Activated T-cell treated with anti-CD3 and anti-CD28 coated beads, Interleukin-2, amount 50 U/mL, for 24 hours (primary cell): ENCODE results near the gene MCTP2.
A peak's percentile ranks its signal among the peaks of the same experiment; 100 is the strongest.
"Not testable (repeated sequence)": the region's sequence is repeated elsewhere in the genome, so short reads cannot be mapped to it uniquely, and the experiment has no call there.

Source experiments
- DNase-seq: peaks from one replicate; pipeline ENCODE4 v3.0.0-alpha.2; 2020
- H3K27ac Mint-ChIP-seq: 2 replicates; pipeline ENCODE4 v1.8.0; 2020; ENCODE audit warnings: mild to moderate bottlenecking, mixed read lengths
- H3K27me3 Mint-ChIP-seq: 2 replicates; pipeline ENCODE4 v1.8.0; 2020; ENCODE audit warnings: mixed read lengths
- H3K36me3 Mint-ChIP-seq: 2 replicates; pipeline ENCODE4 v1.8.0; 2020; ENCODE audit warnings: low read depth, mixed read lengths
- H3K4me1 Mint-ChIP-seq: 2 replicates; pipeline ENCODE4 v1.8.0; 2020; ENCODE audit warnings: low read depth, mixed read lengths
- H3K4me3 Mint-ChIP-seq: 2 replicates; pipeline ENCODE4 v1.8.0; 2020; ENCODE audit warnings: mild to moderate bottlenecking, moderate library complexity, mixed read lengths
- H3K9me3 Mint-ChIP-seq: 2 replicates; pipeline ENCODE4 v1.8.0; 2020; ENCODE audit warnings: mixed read lengths

The MCTP2 gene

GRCh38 chr15:94228611-94229010 is 2.8 kb upstream of the MCTP2 start:
- H3K36me3 Mint-ChIP-seq = peaks cover 14% of the 10 kb centered on the region
- DNase-seq = no peak
- no peak overlapping the region for H3K27ac Mint-ChIP-seq
- H3K27me3 Mint-ChIP-seq = peaks cover 6% of the 10 kb centered on the region
- H3K9me3 Mint-ChIP-seq = peaks cover under 1% of the 10 kb centered on the region
- H3K4me1 Mint-ChIP-seq = peaks cover 55% of the 10 kb centered on the region
- H3K4me3 Mint-ChIP-seq = no peak overlapping the region

GRCh38 chr15:94229591-94230369 is 1.6 kb upstream of the MCTP2 start:
- peaks cover 3% of the 10 kb centered on the region for H3K27me3 Mint-ChIP-seq
- H3K4me1 Mint-ChIP-seq = peaks cover 67% of the 10 kb centered on the region
- peak; percentile 48 for DNase-seq

GRCh38 chr15:94230431-94230882 is 904 bp upstream of the MCTP2 start:
- no peaks in the 10 kb centered on the region for H3K9me3 Mint-ChIP-seq
- DNase-seq = no peak
- H3K36me3 Mint-ChIP-seq = peaks cover 21% of the 10 kb centered on the region
- peaks cover 72% of the 10 kb centered on the region for H3K4me1 Mint-ChIP-seq
- peak overlapping the region; percentile 93 for H3K27ac Mint-ChIP-seq
- H3K4me3 Mint-ChIP-seq = peak overlapping the region; percentile 80
- peaks cover 3% of the 10 kb centered on the region for H3K27me3 Mint-ChIP-seq

More at GRCh38 chr15:94229591-94230369, 1.6 kb upstream of the MCTP2 start:
- H3K36me3 Mint-ChIP-seq = peaks cover 17% of the 10 kb centered on the region
- peak overlapping the region; percentile 80 for H3K4me3 Mint-ChIP-seq
- no peaks in the 10 kb centered on the region for H3K9me3 Mint-ChIP-seq
- peak overlapping the region; percentile 93 for H3K27ac Mint-ChIP-seq

- Mint-ChIP-seq H3K27ac (peak overlapping the region; percentile 78), H3K4me1 (peaks cover 83% of the 10 kb centered on the region), H3K36me3 (peaks cover 32% of the 10 kb centered on the region), H3K27me3 (peaks cover 3% of the 10 kb centered on the region), H3K9me3 (no peaks in the 10 kb centered on the region), H3K4me3 (peak overlapping the region; percentile 80)
- DNase-seq = no peak
These were observed 535 bp downstream of the MCTP2 start for GRCh38 chr15:94231723-94232468.

GRCh38 chr15:94233441-94233840 is 2.1 kb downstream of the MCTP2 start:
- H3K9me3 Mint-ChIP-seq = no peaks in the 10 kb centered on the region
- no peak for DNase-seq
- H3K4me1 Mint-ChIP-seq = peaks cover 86% of the 10 kb centered on the region
- peaks cover 33% of the 10 kb centered on the region for H3K36me3 Mint-ChIP-seq
- no peaks in the 10 kb centered on the region for H3K27me3 Mint-ChIP-seq
- H3K4me3 Mint-ChIP-seq = peak overlapping the region; percentile 80
- H3K27ac Mint-ChIP-seq = peak overlapping the region; percentile 79

GRCh38 chr15:94234300-94234699 is 2.9 kb downstream of the MCTP2 start:
- Mint-ChIP-seq H3K4me1 (peaks cover 84% of the 10 kb centered on the region), H3K4me3 (peak overlapping the region; percentile 80), H3K27ac (peak overlapping the region; percentile 79), H3K36me3 (peaks cover 33% of the 10 kb centered on the region), H3K9me3 (no peaks in the 10 kb centered on the region), H3K27me3 (no peaks in the 10 kb centered on the region)
- peak; percentile 56 for DNase-seq

- Mint-ChIP-seq H3K9me3 (no peaks in the 10 kb centered on the region), H3K36me3 (peaks cover 33% of the 10 kb centered on the region), H3K27me3 (no peaks in the 10 kb centered on the region), H3K27ac (peak overlapping the region; percentile 39), H3K4me3 (peak overlapping the region; percentile 80), H3K4me1 (peaks cover 83% of the 10 kb centered on the region)
- no peak for DNase-seq
These were observed 3.7 kb downstream of the MCTP2 start for GRCh38 chr15:94235041-94235440.

- H3K36me3 Mint-ChIP-seq = peaks cover 33% of the 10 kb centered on the region
- peaks cover 82% of the 10 kb centered on the region for H3K4me1 Mint-ChIP-seq
- H3K4me3 Mint-ChIP-seq = no peak overlapping the region
- H3K27me3 Mint-ChIP-seq = no peaks in the 10 kb centered on the region
- no peak for DNase-seq
- H3K9me3 Mint-ChIP-seq = no peaks in the 10 kb centered on the region
- no peak overlapping the region for H3K27ac Mint-ChIP-seq
These were observed 4.3 kb downstream of the MCTP2 start for GRCh38 chr15:94235646-94236045.

GRCh38 chr15:94236608-94237007 is 5.2 kb downstream of the MCTP2 start:
- Mint-ChIP-seq H3K9me3 (no peaks in the 10 kb centered on the region), H3K4me1 (peaks cover 80% of the 10 kb centered on the region), H3K36me3 (peaks cover 28% of the 10 kb centered on the region), H3K27me3 (no peaks in the 10 kb centered on the region), H3K27ac (no peak overlapping the region), H3K4me3 (no peak overlapping the region)
- no peak for DNase-seq

GRCh38 chr15:94237903-94238302 is 6.5 kb downstream of the MCTP2 start:
- no peaks in the 10 kb centered on the region for H3K27me3 Mint-ChIP-seq
- peaks cover 77% of the 10 kb centered on the region for H3K4me1 Mint-ChIP-seq
- peaks cover 19% of the 10 kb centered on the region for H3K36me3 Mint-ChIP-seq
- H3K4me3 Mint-ChIP-seq = no peak overlapping the region
- no peak for DNase-seq
- no peaks in the 10 kb centered on the region for H3K9me3 Mint-ChIP-seq
- no peak overlapping the region for H3K27ac Mint-ChIP-seq

- Mint-ChIP-seq H3K27me3 (no peaks in the 10 kb centered on the region), H3K36me3 (peaks cover 19% of the 10 kb centered on the region), H3K9me3 (no peaks in the 10 kb centered on the region), H3K4me1 (peaks cover 73% of the 10 kb centered on the region), H3K4me3 (no peak overlapping the region), H3K27ac (peak overlapping the region; percentile 55)
- DNase-seq = no peak
These were observed 7.3 kb downstream of the MCTP2 start for GRCh38 chr15:94238539-94239118.

- peaks cover 18% of the 10 kb centered on the region for H3K36me3 Mint-ChIP-seq
- no peak for DNase-seq
- peaks cover 65% of the 10 kb centered on the region for H3K4me1 Mint-ChIP-seq
- H3K9me3 Mint-ChIP-seq = no peaks in the 10 kb centered on the region
- H3K27ac Mint-ChIP-seq = no peak overlapping the region
- H3K27me3 Mint-ChIP-seq = no peaks in the 10 kb centered on the region
- no peak overlapping the region for H3K4me3 Mint-ChIP-seq
These were observed 8.1 kb downstream of the MCTP2 start for GRCh38 chr15:94239474-94239873.

GRCh38 chr15:94240480-94240879 is 9.1 kb downstream of the MCTP2 start:
- no peak overlapping the region for H3K4me3 Mint-ChIP-seq
- DNase-seq = no peak
- peaks cover 56% of the 10 kb centered on the region for H3K4me1 Mint-ChIP-seq
- H3K9me3 Mint-ChIP-seq = no peaks in the 10 kb centered on the region
- H3K36me3 Mint-ChIP-seq = peaks cover 11% of the 10 kb centered on the region
- no peaks in the 10 kb centered on the region for H3K27me3 Mint-ChIP-seq
- H3K27ac Mint-ChIP-seq = no peak overlapping the region

GRCh38 chr15:94242257-94242656 is 10.9 kb downstream of the MCTP2 start:
- Mint-ChIP-seq H3K36me3 (no peaks in the 10 kb centered on the region), H3K4me3 (no peak overlapping the region), H3K4me1 (peaks cover 41% of the 10 kb centered on the region), H3K9me3 (no peaks in the 10 kb centered on the region), H3K27me3 (no peaks in the 10 kb centered on the region), H3K27ac (no peak overlapping the region)
- no peak for DNase-seq

GRCh38 chr15:94243003-94243402 is 11.6 kb downstream of the MCTP2 start:
- not testable (repeated sequence) for DNase-seq, H3K4me3 Mint-ChIP-seq, H3K36me3 Mint-ChIP-seq, H3K27ac Mint-ChIP-seq, H3K27me3 Mint-ChIP-seq, H3K9me3 Mint-ChIP-seq
- peaks cover 34% of the 10 kb centered on the region for H3K4me1 Mint-ChIP-seq
